H9 (cell line): ENCODE data around the gene ZNF362. TPM values are rescaled to one million over a fixed set of nuclear protein-coding genes. Genes with fewer than 3 reads are reported as not detected.

ENCODE experiments used
- DNase-seq: peaks from one replicate; pipeline ENCODE4 v3.0.0-alpha.2; 2017
- H2AFZ ChIP-seq: one replicate; pipeline ENCODE4 v1.6.1; 2013; ENCODE audit warnings: mild to moderate bottlenecking, low read length, control low read depth, moderate library complexity
- H2AK5ac ChIP-seq: 2 replicates; pipeline ENCODE4 v1.6.1; 2013; ENCODE audit warnings: low read length, control low read depth, mixed read lengths; ENCODE audit not compliant: insufficient read length
- H2BK120ac ChIP-seq: one replicate; pipeline ENCODE4 v1.6.1; 2013; ENCODE audit warnings: low read depth, mild to moderate bottlenecking, low read length, control low read depth, inconsistent platforms; ENCODE audit not compliant: poor library complexity, severe bottlenecking
- H2BK12ac ChIP-seq: 2 replicates; pipeline ENCODE4 v1.6.1; 2013; ENCODE audit warnings: low read length, control low read depth, mixed read lengths, low read depth; ENCODE audit not compliant: insufficient read length
- H2BK15ac ChIP-seq: 2 replicates; pipeline ENCODE4 v1.6.1; 2013; ENCODE audit warnings: low read depth, low read length, control low read depth
- H2BK20ac ChIP-seq: one replicate; pipeline ENCODE4 v1.6.1; 2013; ENCODE audit warnings: low read depth, mild to moderate bottlenecking, low read length, control low read depth, inconsistent platforms; ENCODE audit not compliant: poor library complexity, severe bottlenecking
- H2BK5ac ChIP-seq: 2 replicates; pipeline ENCODE4 v1.6.1; 2013; ENCODE audit warnings: low read length, control low read depth, mixed read lengths; ENCODE audit not compliant: insufficient read length
- H3K14ac ChIP-seq: 2 replicates; pipeline ENCODE4 v1.6.1; 2013; ENCODE audit warnings: low read length, control low read depth; ENCODE audit not compliant: insufficient read depth
- H3K18ac ChIP-seq: 2 replicates; pipeline ENCODE4 v1.6.1; 2013; ENCODE audit warnings: low read depth, mild to moderate bottlenecking, mixed read lengths, low read length, control low read depth; ENCODE audit not compliant: insufficient read length
- H3K23ac ChIP-seq: 2 replicates; pipeline ENCODE4 v1.6.1; 2013; ENCODE audit warnings: low read length, control low read depth, mixed read lengths, low read depth; ENCODE audit not compliant: insufficient read length
- H3K23me2 ChIP-seq: 2 replicates; pipeline ENCODE4 v1.6.1; 2013; ENCODE audit warnings: low read depth, mild to moderate bottlenecking, mixed read lengths, low read length, control low read depth; ENCODE audit not compliant: insufficient read length, poor library complexity, severe bottlenecking
- H3K27ac ChIP-seq: 2 replicates; pipeline ENCODE4 v1.5.1; 2013; ENCODE audit warnings: low read length, control low read depth, mixed read lengths, low read depth; ENCODE audit not compliant: insufficient read length
- H3K27me3 ChIP-seq: 2 replicates; pipeline ENCODE4 v1.6.1; 2013; ENCODE audit warnings: low read length, control low read depth, inconsistent platforms; ENCODE audit not compliant: insufficient read depth
- H3K4ac ChIP-seq: 2 replicates; pipeline ENCODE4 v1.6.1; 2013; ENCODE audit warnings: low read depth, mild to moderate bottlenecking, control low read depth, inconsistent platforms, low read length, moderate library complexity
- H3K4me1 ChIP-seq: 2 replicates; pipeline ENCODE4 v1.6.1; 2013; ENCODE audit warnings: low read length, control low read depth, inconsistent platforms; ENCODE audit not compliant: insufficient read depth
- H3K4me2 ChIP-seq: 2 replicates; pipeline ENCODE4 v1.6.1; 2013; ENCODE audit warnings: low read length, control low read depth, mixed read lengths; ENCODE audit not compliant: insufficient read length, insufficient read depth
- H3K56ac ChIP-seq: 2 replicates; pipeline ENCODE4 v1.6.1; 2013; ENCODE audit warnings: low read depth, mild to moderate bottlenecking, mixed read lengths, low read length, control low read depth; ENCODE audit not compliant: insufficient read length
- H3K79me1 ChIP-seq: 2 replicates; pipeline ENCODE4 v1.6.1; 2013; ENCODE audit warnings: low read depth, mild to moderate bottlenecking, moderate library complexity, low read length, control low read depth, inconsistent platforms; ENCODE audit not compliant: insufficient read depth, poor library complexity, severe bottlenecking
- H3K79me2 ChIP-seq: 2 replicates; pipeline ENCODE4 v1.6.1; 2013; ENCODE audit warnings: low read length, control low read depth, inconsistent platforms; ENCODE audit not compliant: insufficient read depth
- H3K9ac ChIP-seq: 2 replicates; pipeline ENCODE4 v1.6.1; 2013; ENCODE audit warnings: low read length, control low read depth, mixed read lengths; ENCODE audit not compliant: insufficient read length; ENCODE audit errors: extremely low read depth
- H3K9me3 ChIP-seq: one replicate; pipeline ENCODE4 v1.6.1; 2013; ENCODE audit warnings: low read depth, low read length, inconsistent platforms; ENCODE audit not compliant: control insufficient read depth
- H3T11ph ChIP-seq: one replicate; pipeline ENCODE4 v1.6.1; 2013; ENCODE audit warnings: mild to moderate bottlenecking, low read length, control low read depth, inconsistent platforms
- H4K20me1 ChIP-seq: one replicate; pipeline ENCODE4 v1.6.1; 2013; ENCODE audit not compliant: control insufficient read depth, insufficient read length, insufficient read depth
- H4K5ac ChIP-seq: 2 replicates; pipeline ENCODE4 v1.6.1; 2013; ENCODE audit warnings: low read depth, mild to moderate bottlenecking, mixed read lengths, low read length, control low read depth; ENCODE audit not compliant: insufficient read length
- H4K8ac ChIP-seq: replicated peaks from 2 replicates; pipeline ENCODE4 v1.6.1; 2013; ENCODE audit warnings: low read length, control low read depth, mixed read lengths, low read depth; ENCODE audit not compliant: insufficient read length
- H4K91ac ChIP-seq: 2 replicates; pipeline ENCODE4 v1.6.1; 2013; ENCODE audit warnings: low read depth, mild to moderate bottlenecking, moderate library complexity, mixed read lengths, low read length, control low read depth; ENCODE audit not compliant: insufficient read length
- H3K27ac Mint-ChIP-seq, 3 experiments: 2 replicates in 2 of 3; 3 replicates in 1 of 3; pipeline ENCODE4 v1.8.0; 2020 to 2021; ENCODE audit warnings: mixed read lengths in 3 of 3, mild to moderate bottlenecking in 1 of 3, moderate library complexity in 1 of 3
- H3K27me3 Mint-ChIP-seq: 2 replicates; pipeline ENCODE4 v1.8.0; 2021; ENCODE audit warnings: low read depth, mild to moderate bottlenecking, moderate library complexity, mixed read lengths
- H3K36me3 Mint-ChIP-seq, 3 experiments: 2 replicates in 2 of 3; 3 replicates in 1 of 3; pipeline ENCODE4 v1.8.0; 2020 to 2021; ENCODE audit warnings: low read depth in 3 of 3, mixed read lengths in 3 of 3; ENCODE audit not compliant: insufficient read depth in 1 of 3
- H3K4me1 Mint-ChIP-seq, 2 experiments: 2 replicates each; pipeline ENCODE4 v1.8.0; 2020; ENCODE audit warnings: mixed read lengths in 2 of 2
- H3K4me3 Mint-ChIP-seq, 2 experiments: 2 replicates in 1 of 2; 3 replicates in 1 of 2; pipeline ENCODE4 v1.8.0; 2020 to 2021; ENCODE audit warnings: mild to moderate bottlenecking in 2 of 2, mixed read lengths in 2 of 2, moderate library complexity in 1 of 2
- H3K9me3 Mint-ChIP-seq, 2 experiments: 2 replicates in 1 of 2; 3 replicates in 1 of 2; pipeline ENCODE4 v1.8.0; 2020; ENCODE audit warnings: mild to moderate bottlenecking in 2 of 2, mixed read lengths in 2 of 2, moderate library complexity in 1 of 2
- WGBS: extraction: QIAGEN DNeasy Blood & Tissue Kit; methylation state at CpG from one replicate; pipeline ENCODE4 v1.1.7; 2013; ENCODE audit warnings: missing lambda C conversion rate, low lambda C conversion rate, mixed read lengths; ENCODE audit not compliant: insufficient read length; ENCODE audit errors: extremely low coverage; 5-methylcytosine and 5-hydroxymethylcytosine counted together
- total RNA-seq: library from RNA; stranded (reverse); gene quantifications from 2 replicates; pipeline ENCODE4 v1.2.1, GENCODE V29; 2021
- TF ChIP-seq, protein P1 (sequence below): fragments of 200-600 bp; sonication (generic); conservative IDR thresholded peaks from 3 replicates; pipeline ENCODE4 v1.8.0; 2021; ENCODE audit warnings: antibody characterized with exemption, mild to moderate bottlenecking

Gene ZNF362
- total RNA-seq, 1 experiment from 2014 or later: 18.7 TPM

DNA sequence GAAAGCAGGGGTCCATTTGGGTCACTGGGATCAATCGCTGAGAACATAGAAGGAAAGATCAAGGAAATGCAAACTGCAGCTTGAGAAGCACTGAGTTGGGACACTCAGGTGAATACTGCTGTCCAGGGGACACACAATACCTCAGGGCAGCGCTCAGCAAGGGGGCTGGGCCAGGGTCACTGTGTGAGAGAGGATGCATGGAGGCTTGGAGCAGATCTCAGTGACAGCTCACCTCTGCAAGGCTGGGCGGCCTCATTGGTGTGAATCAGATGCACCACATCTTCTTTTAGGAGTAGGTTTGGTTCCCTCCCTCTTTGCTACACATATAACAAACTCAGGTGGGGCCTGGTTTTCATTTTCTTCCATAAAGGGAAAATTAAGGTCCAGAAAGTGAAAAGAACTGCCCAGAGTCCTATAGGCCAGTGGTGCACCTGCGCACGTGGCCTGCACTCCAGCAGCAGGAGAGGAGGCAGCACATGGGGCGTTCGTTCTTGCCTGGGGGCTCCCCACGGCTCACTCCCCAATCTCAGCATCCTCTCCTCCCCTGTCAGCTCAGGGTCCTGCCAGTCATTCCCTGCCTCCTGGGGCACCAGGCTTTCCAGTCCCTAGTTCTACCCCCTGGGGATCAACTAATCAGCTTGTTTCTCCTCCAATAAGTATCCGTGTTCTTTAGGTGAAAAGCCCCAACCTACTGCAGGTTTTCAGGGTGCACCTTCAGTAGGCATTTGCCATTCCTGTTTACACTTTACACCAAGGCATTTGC, 63.1 kb downstream of the ZNF362 start:
- Mint-ChIP-seq H3K4me1 (peaks cover 5 to 13% of the 10 kb centered on the region in 2 experiments; a peak in 3 of 4 replicates), H3K9me3 (no peaks in the 10 kb centered on the region), H3K36me3 (no peaks in the 10 kb centered on the region; a peak in 1 of 7 replicates), H3K4me3 (no peak overlapping the region), H3K27me3 (peaks cover 21% of the 10 kb centered on the region), H3K27ac (no peak overlapping the region)
- Histone ChIP-seq H3K14ac (no peak overlapping the region), H2BK15ac (no peak overlapping the region), H3K9ac (no peak overlapping the region), H4K8ac (no peak overlapping the region), H2BK120ac (no peak overlapping the region), H3K4me1 (no peaks in the 10 kb centered on the region), H3K23ac (no peak overlapping the region), H2AK5ac (no peak overlapping the region), H3K27ac (no peak overlapping the region), H3K4me2 (no peak overlapping the region), H2BK20ac (no peak overlapping the region), H3K23me2 (no peaks in the 10 kb centered on the region), H3K27me3 (no peaks in the 10 kb centered on the region), H3K79me1 (no peaks in the 10 kb centered on the region), H2BK12ac (no peak overlapping the region), H3K56ac (no peak overlapping the region), H3K4ac (no peak overlapping the region), H4K5ac (no peak overlapping the region), H3K9me3 (no peaks in the 10 kb centered on the region), H2AFZ (no peak overlapping the region), H2BK5ac (no peak overlapping the region), H3K79me2 (no peaks in the 10 kb centered on the region), H4K91ac (no peak overlapping the region), H3K18ac (no peak overlapping the region), H4K20me1 (no peaks in the 10 kb centered on the region), H3T11ph (no peak overlapping the region)
- TF ChIP-seq, protein P1, sequence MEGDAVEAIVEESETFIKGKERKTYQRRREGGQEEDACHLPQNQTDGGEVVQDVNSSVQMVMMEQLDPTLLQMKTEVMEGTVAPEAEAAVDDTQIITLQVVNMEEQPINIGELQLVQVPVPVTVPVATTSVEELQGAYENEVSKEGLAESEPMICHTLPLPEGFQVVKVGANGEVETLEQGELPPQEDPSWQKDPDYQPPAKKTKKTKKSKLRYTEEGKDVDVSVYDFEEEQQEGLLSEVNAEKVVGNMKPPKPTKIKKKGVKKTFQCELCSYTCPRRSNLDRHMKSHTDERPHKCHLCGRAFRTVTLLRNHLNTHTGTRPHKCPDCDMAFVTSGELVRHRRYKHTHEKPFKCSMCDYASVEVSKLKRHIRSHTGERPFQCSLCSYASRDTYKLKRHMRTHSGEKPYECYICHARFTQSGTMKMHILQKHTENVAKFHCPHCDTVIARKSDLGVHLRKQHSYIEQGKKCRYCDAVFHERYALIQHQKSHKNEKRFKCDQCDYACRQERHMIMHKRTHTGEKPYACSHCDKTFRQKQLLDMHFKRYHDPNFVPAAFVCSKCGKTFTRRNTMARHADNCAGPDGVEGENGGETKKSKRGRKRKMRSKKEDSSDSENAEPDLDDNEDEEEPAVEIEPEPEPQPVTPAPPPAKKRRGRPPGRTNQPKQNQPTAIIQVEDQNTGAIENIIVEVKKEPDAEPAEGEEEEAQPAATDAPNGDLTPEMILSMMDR: no peak
- WGBS: no CpG with 5 or more reads among the region's 9 CpGs
- DNase-seq: no peak
